K562 (cell line): Measurements from ENCODE around the gene ZSCAN22. TPM values are rescaled to one million over a fixed set of nuclear protein-coding genes. Genes with fewer than 3 reads are reported as not detected.

ENCODE experiments used
- ASH1L ChIP-seq: fragments of 450-650 bp; IDR thresholded peaks from 2 replicates; pipeline ENCODE4 v1.6.1; 2018; ENCODE audit warnings: borderline replicate concordance, mild to moderate bottlenecking, low read depth; ENCODE audit not compliant: partially characterized antibody
- CCNT2 ChIP-seq: IDR thresholded peaks from 2 replicates; pipeline ENCODE4 v1.6.1; 2011; ENCODE audit warnings: borderline replicate concordance, low read depth, mild to moderate bottlenecking, moderate library complexity, mixed read lengths, low read length; ENCODE audit not compliant: insufficient read length; ENCODE audit errors: extremely low read depth
- CEBPG ChIP-seq, 3 experiments: fragments of 200-800 bp in 1 of 3; sonication (Bioruptor generic) in 1 of 3; sonication (generic) in 1 of 3; formaldehyde crosslinking in 1 of 3; IDR thresholded peaks in 2 of 3; conservative IDR thresholded peaks in 1 of 3; 2 replicates each; pipeline versions ENCODE4 v1.6.1 to v1.8.0; 2016 to 2022; ENCODE audit warnings: missing compliant biosample characterization in 2 of 3, missing genetic modification characterization in 2 of 3, mild to moderate bottlenecking in 1 of 3, missing genetic modification reagents in 1 of 3
- ELF2 ChIP-seq: fragments of 250-450 bp; sonication (Bioruptor Pico); IDR thresholded peaks from 2 replicates; pipeline ENCODE4 v1.5.0; 2021; ENCODE audit warnings: mild to moderate bottlenecking
- ETV6 ChIP-seq, 3 experiments: fragments of 150-350 bp in 1 of 3; sonication (generic) in 1 of 3; formaldehyde crosslinking in 1 of 3; IDR thresholded peaks; 2 replicates each; pipeline versions ENCODE4 v1.6.1 to v1.8.0; 2014 to 2022; ENCODE audit warnings: borderline replicate concordance in 2 of 3, low read depth in 2 of 3, antibody characterized with exemption in 1 of 3, low read length in 1 of 3, mild to moderate bottlenecking in 1 of 3, missing genetic modification reagents in 1 of 3
- HMG20A ChIP-seq: fragments of 450-650 bp; formaldehyde crosslinking; conservative IDR thresholded peaks from 2 replicates; pipeline ENCODE4 v1.4.0; 2020; ENCODE audit warnings: mild to moderate bottlenecking, mixed read lengths
- IRF2 ChIP-seq: sonication (generic); formaldehyde crosslinking; IDR thresholded peaks from 2 replicates; pipeline ENCODE4 v1.8.1; 2022; ENCODE audit warnings: mild to moderate bottlenecking, missing genetic modification reagents
- RAD51 ChIP-seq: fragments of 450-650 bp; IDR thresholded peaks from 2 replicates; pipeline ENCODE4 v1.7.1; 2016; ENCODE audit warnings: low read depth, mild to moderate bottlenecking, borderline replicate concordance
- ZNF274 ChIP-seq: IDR thresholded peaks from 2 replicates; pipeline ENCODE4 v1.6.1; 2011; ENCODE audit warnings: low read depth, mild to moderate bottlenecking, low read length, moderate library complexity, borderline replicate concordance
- ZNF696 ChIP-seq: fragments of 250-450 bp; sonication (Bioruptor Pico); conservative IDR thresholded peaks from 2 replicates; pipeline ENCODE4 v1.4.0; 2020; ENCODE audit warnings: mild to moderate bottlenecking, moderate library complexity
- ZSCAN29 ChIP-seq: fragments of 450-650 bp; IDR thresholded peaks from 2 replicates; pipeline ENCODE4 v1.6.1; 2017
- polyA plus RNA-seq, 8 experiments: library from polyadenylated mRNA; depleted of rRNA in 4 of 8; stranded (reverse) in 5 of 8; unstranded in 3 of 8; fragments of >200 nt; fragmentation: Nextera tagmentation in 2 of 8; fragmentation: Illumina TruSeq in 1 of 8; extraction: Ambion mirVana in 2 of 8; extraction: Trizol in 1 of 8; gene quantifications; 2 replicates each; pipeline versions ENCODE4 v1.2.1 to v1.2.3, GENCODE V29; 2011 to 2014; ENCODE audit warnings: inconsistent platforms in 1 of 8, missing spikeins in 1 of 8
- total RNA-seq, 7 experiments: library from RNA; depleted of rRNA in 6 of 7; stranded (reverse); fragments of >200 nt in 6 of 7; fragmentation: Illumina TruSeq in 2 of 7; extraction: Trizol in 2 of 7; gene quantifications; 2 replicates each; pipeline versions ENCODE4 v1.2.1 to v1.2.3, GENCODE V29; 2011 to 2021; ENCODE audit warnings: low replicate concordance in 1 of 7
- TF ChIP-seq, protein P1 (sequence below): IDR thresholded peaks from 2 replicates; pipeline ENCODE4 v1.6.1; 2012; ENCODE audit warnings: low read depth, low read length, improper control_type of control experiment, borderline replicate concordance
- TF ChIP-seq, protein P2 (sequence below): fragments of 450-650 bp; IDR thresholded peaks from one replicate; pipeline ENCODE4 v1.6.1; 2018; ENCODE audit warnings: mild to moderate bottlenecking, moderate library complexity; ENCODE audit not compliant: partially characterized antibody
- TF ChIP-seq, protein P3 (sequence below): sonication (generic); formaldehyde crosslinking; IDR thresholded peaks from 2 replicates; pipeline ENCODE4 v1.8.1; 2023; ENCODE audit warnings: missing genetic modification reagents, mild to moderate bottlenecking, borderline replicate concordance

The ZSCAN22 gene
- total and polyA plus RNA-seq, 9 of the 15 experiments (the other 6 are each of a cell fraction or from before 2014, with no cell fraction given) = 0.98 to 5.3 (median 3.0) TPM

DNA sequence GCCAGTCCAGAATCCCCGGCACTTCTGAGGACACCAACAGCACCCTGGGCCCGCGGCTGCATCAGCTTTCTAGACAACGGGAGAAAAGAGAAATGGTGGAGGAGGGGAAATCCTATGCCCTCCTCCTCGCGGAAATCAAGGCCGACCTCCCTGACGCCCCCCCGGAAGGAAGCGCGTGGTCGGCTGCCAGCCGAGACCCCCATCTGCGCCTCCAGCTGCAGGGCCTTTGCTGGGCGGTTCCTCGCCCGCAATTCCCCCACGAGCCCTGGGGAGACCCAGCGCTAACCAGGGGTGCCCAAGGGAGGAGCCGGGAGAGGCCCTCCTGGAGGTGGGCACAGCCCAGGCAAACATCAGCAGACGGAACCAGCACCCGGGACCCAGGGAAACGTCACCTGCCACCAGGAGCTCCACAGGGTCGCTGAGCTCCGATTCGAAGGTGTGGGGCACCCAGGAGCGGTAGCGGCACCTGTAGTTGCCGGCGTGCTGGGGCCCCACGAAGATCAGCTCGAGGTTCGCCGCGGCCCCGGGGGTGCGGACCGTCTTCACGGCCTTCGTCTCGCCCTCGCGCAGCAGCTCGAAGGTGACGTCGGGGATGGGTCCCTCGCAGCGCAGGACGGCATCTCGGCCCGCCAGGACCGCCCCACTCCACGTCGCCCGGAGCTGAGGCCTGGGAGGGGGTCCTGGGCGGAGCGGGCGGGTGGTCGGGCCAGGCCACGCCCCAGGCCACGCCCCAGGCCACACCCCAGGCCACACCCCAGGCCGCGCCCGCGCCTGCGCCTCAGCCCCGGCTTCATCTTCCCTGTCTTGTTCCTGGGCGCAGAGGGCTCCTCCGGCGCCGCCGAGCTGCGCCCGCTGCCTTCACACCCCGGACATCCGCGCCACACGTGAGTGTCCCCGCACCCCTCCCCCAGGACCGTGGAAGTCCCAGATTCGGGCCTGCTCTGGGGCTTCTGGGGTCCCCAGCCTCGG is 20.5 kb downstream of the ZSCAN22 start (continued):
- TF ChIP-seq ZNF274 (no peak), ASH1L (no peak), ELF2 (no peak), ZNF696 (CRISPR knock-in tag) (no peak), CCNT2 (peak; percentile 63), RAD51 (no peak), ETV6 (IDR thresholded peaks at IDR 0.05; ENCODE audit: borderline replicate concordance in 1 of 2, low read depth in 2 of 2, low read length in 1 of 2) (no peak), ETV6 (CRISPR knock-in tag; IDR thresholded peaks at IDR 0.05; ENCODE audit: borderline replicate concordance) (no peak), CEBPG (CRISPR knock-in tag; IDR thresholded peaks at IDR 0.05) (no peak), CEBPG (tag; conservative IDR thresholded peaks at IDR 0.05 in 1 of 2, IDR thresholded peaks at IDR 0.05 in 1 of 2) (no peak), ZSCAN29 (no peak), HMG20A (no peak), IRF2 (CRISPR knock-in tag) (no peak)
- TF ChIP-seq, protein P1, sequence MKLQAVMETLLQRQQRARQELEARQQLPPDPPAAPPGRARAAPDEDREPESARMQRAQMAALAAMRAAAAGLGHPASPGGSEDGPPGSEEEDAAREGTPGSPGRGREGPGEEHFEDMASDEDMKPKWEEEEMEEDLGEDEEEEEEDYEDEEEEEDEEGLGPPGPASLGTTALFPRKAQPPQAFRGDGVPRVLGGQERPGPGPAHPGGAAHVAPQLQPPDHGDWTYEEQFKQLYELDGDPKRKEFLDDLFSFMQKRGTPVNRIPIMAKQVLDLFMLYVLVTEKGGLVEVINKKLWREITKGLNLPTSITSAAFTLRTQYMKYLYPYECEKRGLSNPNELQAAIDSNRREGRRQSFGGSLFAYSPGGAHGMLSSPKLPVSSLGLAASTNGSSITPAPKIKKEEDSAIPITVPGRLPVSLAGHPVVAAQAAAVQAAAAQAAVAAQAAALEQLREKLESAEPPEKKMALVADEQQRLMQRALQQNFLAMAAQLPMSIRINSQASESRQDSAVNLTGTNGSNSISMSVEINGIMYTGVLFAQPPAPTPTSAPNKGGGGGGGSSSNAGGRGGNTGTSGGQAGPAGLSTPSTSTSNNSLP = no peak
- TF ChIP-seq, protein P2, sequence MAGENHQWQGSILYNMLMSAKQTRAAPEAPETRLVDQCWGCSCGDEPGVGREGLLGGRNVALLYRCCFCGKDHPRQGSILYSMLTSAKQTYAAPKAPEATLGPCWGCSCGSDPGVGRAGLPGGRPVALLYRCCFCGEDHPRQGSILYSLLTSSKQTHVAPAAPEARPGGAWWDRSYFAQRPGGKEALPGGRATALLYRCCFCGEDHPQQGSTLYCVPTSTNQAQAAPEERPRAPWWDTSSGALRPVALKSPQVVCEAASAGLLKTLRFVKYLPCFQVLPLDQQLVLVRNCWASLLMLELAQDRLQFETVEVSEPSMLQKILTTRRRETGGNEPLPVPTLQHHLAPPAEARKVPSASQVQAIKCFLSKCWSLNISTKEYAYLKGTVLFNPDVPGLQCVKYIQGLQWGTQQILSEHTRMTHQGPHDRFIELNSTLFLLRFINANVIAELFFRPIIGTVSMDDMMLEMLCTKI = no peak
- TF ChIP-seq, protein P3, sequence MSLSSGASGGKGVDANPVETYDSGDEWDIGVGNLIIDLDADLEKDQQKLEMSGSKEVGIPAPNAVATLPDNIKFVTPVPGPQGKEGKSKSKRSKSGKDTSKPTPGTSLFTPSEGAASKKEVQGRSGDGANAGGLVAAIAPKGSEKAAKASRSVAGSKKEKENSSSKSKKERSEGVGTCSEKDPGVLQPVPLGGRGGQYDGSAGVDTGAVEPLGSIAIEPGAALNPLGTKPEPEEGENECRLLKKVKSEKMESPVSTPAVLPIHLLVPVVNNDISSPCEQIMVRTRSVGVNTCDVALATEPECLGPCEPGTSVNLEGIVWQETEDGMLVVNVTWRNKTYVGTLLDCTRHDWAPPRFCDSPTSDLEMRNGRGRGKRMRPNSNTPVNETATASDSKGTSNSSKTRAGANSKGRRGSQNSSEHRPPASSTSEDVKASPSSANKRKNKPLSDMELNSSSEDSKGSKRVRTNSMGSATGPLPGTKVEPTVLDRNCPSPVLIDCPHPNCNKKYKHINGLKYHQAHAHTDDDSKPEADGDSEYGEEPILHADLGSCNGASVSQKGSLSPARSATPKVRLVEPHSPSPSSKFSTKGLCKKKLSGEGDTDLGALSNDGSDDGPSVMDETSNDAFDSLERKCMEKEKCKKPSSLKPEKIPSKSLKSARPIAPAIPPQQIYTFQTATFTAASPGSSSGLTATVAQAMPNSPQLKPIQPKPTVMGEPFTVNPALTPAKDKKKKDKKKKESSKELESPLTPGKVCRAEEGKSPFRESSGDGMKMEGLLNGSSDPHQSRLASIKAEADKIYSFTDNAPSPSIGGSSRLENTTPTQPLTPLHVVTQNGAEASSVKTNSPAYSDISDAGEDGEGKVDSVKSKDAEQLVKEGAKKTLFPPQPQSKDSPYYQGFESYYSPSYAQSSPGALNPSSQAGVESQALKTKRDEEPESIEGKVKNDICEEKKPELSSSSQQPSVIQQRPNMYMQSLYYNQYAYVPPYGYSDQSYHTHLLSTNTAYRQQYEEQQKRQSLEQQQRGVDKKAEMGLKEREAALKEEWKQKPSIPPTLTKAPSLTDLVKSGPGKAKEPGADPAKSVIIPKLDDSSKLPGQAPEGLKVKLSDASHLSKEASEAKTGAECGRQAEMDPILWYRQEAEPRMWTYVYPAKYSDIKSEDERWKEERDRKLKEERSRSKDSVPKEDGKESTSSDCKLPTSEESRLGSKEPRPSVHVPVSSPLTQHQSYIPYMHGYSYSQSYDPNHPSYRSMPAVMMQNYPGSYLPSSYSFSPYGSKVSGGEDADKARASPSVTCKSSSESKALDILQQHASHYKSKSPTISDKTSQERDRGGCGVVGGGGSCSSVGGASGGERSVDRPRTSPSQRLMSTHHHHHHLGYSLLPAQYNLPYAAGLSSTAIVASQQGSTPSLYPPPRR = no peak
